ENCODE results near the gene GIPC1.
"Not testable (repeated sequence)": the region's sequence is repeated elsewhere in the genome, so short reads cannot be mapped to it uniquely, and the experiment has no call there.

GIPC1 gene, protein sequence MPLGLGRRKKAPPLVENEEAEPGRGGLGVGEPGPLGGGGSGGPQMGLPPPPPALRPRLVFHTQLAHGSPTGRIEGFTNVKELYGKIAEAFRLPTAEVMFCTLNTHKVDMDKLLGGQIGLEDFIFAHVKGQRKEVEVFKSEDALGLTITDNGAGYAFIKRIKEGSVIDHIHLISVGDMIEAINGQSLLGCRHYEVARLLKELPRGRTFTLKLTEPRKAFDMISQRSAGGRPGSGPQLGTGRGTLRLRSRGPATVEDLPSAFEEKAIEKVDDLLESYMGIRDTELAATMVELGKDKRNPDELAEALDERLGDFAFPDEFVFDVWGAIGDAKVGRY

DNA sequence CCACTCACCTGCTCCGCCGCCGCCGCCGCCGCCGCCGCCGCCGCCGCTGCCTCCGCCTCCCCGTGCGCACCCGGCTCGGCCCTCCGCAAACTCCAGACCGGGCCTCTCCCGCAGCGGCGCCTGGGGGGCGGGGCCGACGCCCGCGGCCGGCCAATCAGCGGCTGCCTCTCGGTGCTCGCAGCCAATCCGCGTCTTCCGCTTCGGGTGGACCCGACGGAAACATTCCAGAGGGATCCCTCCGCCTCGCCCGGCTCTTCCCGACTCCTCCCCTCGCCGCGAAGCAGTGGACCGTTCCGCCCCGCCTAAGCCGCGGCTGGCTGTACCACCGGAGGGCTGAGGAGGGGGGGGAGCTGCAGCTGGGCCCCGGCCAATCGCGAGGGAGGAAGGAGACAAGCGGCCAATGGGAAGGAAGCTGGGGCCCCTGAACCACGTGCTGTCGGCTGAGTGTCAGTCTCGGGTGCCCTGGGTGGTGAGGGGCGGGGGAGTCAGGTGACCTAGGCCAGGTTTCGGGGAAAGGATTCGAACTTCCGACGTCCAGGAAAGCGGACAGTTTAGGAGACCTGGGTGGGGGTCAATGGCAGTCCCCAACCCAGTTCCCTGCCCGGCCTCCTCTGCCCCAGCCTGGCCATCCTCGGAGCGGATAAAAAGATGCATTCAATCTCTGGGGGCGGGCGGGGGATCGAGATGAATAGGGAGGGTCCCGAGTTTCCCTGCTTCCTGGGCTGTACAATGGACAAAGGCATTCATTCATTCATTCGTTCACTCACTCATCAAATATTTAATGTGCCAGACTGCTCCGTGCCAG is at the start of gene GIPC1:
GIPC1 (minus strand) TSS at position 99 of the 805 bp plus-strand sequence. CDS start 13,151 bp downstream, outside the sequence.
- H3K27me3 Mint-ChIP-seq: no peaks in the 10 kb centered on the region
- peaks cover 31% of the 10 kb centered on the region for H3K4me1 Mint-ChIP-seq
- H3K36me3 Mint-ChIP-seq (ENCODE audit: insufficient read depth): peaks cover 15% of the 10 kb centered on the region

DNA sequence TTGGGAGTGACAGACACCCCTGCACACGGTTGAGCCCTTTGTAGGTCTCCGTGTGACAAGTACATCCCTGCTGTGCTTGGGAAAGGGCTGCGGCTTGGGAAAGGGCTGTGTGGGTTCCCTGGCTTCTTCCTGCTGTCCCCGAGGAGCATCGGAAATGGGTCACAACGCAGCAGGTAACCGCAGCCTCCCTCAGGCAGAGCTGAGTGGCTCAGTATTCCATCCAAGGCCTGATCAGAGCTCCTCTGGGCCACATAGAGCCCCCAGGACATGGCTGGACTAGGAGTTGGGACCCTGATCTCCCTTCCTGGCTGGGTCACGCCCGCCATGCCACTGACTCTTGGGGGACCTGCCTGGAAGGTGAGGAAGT is 49.8 kb upstream of the GIPC1 start:
- H3K27ac Mint-ChIP-seq (ENCODE audit: low read depth): no peak overlapping the region
- peaks cover 29% of the 10 kb centered on the region for H3K4me1 Mint-ChIP-seq
- H3K27me3 Mint-ChIP-seq: no peaks in the 10 kb centered on the region
- H3K9me3 Mint-ChIP-seq: no peaks in the 10 kb centered on the region
- no peak for DNase-seq (ENCODE audit: low spot score in 2 of 2)
- H3K36me3 Mint-ChIP-seq (ENCODE audit: insufficient read depth): peaks cover 27% of the 10 kb centered on the region
- no peak overlapping the region for H3K4me3 Mint-ChIP-seq
- no peak for ATAC-seq (replicated peaks; ENCODE audit: extremely low read depth, poor library complexity, severe bottlenecking)

More for the DNA sequence above, at the start of gene GIPC1:
- peak within 1 kb of the TSS; percentile 82 for H3K27ac Mint-ChIP-seq (ENCODE audit: low read depth)
- H3K9me3 Mint-ChIP-seq: no peaks in the 10 kb centered on the region
- DNase-seq (ENCODE audit: low spot score in 2 of 2) (peak; percentile 62 to 67), ATAC-seq (replicated peaks; ENCODE audit: extremely low read depth, poor library complexity, severe bottlenecking) (peak; percentile 76)
- H3K4me3 Mint-ChIP-seq: peak within 1 kb of the TSS; percentile 82

DNA sequence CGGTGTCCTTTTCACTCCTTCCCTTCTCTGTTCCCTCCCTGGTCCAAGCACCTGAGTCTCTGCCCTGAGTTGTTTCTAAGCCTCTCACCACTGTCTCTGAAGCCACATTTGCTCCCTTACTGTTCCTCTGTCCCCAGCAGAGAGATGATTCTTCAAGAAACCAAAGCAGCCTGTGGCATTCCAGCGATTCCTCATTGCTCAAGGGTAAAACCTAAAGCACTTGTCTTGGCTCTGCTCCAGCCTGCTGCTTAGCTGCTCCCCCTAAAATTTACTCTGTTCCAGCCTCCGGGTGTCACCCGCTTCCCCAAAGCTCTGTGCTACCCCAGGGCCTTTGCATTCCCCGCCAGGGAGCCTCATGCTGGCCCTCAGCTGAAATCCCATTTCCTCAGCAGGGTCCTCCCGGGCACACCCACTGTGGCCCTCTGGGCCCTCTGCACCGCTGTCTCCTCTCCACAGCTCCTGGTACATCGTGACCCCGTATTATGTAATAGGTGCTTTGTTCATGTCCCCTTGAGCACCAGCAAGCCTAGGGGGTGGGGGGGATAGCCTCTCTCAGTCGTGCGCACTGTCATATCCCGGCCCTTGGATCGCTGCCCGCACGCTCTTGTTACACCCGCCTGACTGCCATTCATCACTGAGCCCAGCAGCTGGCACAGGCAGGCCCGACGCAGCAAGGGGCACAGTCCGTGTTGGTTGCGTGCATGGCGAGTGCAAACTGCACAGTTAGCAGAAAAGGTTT is 49.2 kb upstream of the GIPC1 start:
- Mint-ChIP-seq H3K27ac (ENCODE audit: low read depth) (no peak overlapping the region), H3K4me3 (no peak overlapping the region), H3K36me3 (ENCODE audit: insufficient read depth) (peaks cover 26% of the 10 kb centered on the region), H3K4me1 (peaks cover 27% of the 10 kb centered on the region), H3K27me3 (no peaks in the 10 kb centered on the region), H3K9me3 (no peaks in the 10 kb centered on the region)
- DNase-seq (ENCODE audit: low spot score in 2 of 2): no peak
- ATAC-seq (replicated peaks; ENCODE audit: extremely low read depth, poor library complexity, severe bottlenecking): no peak

DNA sequence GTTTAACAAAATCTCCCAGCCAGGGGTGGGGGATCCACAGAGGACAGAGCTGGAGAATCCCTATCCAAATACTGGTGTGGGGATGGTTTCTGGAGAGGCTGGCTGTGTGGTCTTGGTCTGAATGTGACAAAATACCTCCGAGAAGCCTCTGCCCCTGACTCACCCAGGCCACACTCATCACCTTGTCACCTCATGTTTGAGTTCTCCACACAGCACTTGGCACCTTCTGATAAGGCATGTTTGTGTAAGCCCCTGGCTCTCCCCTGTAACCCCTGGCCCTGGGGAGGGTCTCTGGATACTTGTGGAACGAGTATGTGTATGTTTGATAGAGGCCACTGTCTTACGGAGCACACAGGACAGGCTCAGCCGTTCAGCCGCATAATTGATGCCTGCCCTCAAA is 48.1 kb upstream of the GIPC1 start:
- H3K4me3 Mint-ChIP-seq: no peak overlapping the region
- H3K27ac Mint-ChIP-seq (ENCODE audit: low read depth): no peak overlapping the region
- no peaks in the 10 kb centered on the region for H3K9me3 Mint-ChIP-seq
- no peaks in the 10 kb centered on the region for H3K27me3 Mint-ChIP-seq
- H3K4me1 Mint-ChIP-seq: peaks cover 22% of the 10 kb centered on the region
- peaks cover 26% of the 10 kb centered on the region for H3K36me3 Mint-ChIP-seq (ENCODE audit: insufficient read depth)
- DNase-seq (ENCODE audit: low spot score in 2 of 2): no peak
- no peak for ATAC-seq (replicated peaks; ENCODE audit: extremely low read depth, poor library complexity, severe bottlenecking)

DNA sequence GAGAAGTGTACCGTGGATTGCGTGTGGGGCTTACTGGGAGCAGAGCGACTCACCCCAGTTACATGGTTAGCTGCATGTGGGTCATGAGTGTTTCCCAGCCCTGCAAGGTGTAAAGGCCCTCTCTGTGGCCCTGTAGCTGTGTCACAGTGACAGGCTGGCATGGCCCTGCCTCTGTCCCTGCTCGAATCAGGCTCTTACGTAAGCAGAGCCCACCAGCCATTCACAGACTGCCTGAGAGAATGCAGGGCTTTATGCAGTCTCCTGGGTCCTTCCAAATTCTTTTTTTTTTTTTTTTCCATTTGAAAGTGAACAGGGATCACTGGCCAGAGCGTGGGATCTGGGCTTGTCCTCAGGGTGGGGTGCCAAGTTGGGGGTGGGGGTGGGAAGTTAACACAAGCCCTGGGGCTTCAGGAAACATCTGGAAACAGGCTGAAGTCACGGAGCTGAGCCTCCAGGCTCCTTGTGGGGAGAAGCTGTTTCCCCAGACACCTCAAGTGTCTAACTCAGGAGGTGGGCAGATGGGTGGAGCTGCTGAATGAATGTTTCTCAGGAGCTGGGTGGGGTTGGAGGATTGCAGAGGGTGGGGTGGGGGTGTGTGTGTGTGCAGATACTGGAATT is 46.9 kb upstream of the GIPC1 start:
- Mint-ChIP-seq H3K27ac (ENCODE audit: low read depth) (no peak overlapping the region), H3K4me3 (no peak overlapping the region), H3K9me3 (no peaks in the 10 kb centered on the region), H3K4me1 (peaks cover 26% of the 10 kb centered on the region), H3K36me3 (ENCODE audit: insufficient read depth) (peaks cover 19% of the 10 kb centered on the region), H3K27me3 (no peaks in the 10 kb centered on the region)
- DNase-seq (ENCODE audit: low spot score in 2 of 2) (no peak), ATAC-seq (replicated peaks; ENCODE audit: extremely low read depth, poor library complexity, severe bottlenecking) (no peak)

DNA sequence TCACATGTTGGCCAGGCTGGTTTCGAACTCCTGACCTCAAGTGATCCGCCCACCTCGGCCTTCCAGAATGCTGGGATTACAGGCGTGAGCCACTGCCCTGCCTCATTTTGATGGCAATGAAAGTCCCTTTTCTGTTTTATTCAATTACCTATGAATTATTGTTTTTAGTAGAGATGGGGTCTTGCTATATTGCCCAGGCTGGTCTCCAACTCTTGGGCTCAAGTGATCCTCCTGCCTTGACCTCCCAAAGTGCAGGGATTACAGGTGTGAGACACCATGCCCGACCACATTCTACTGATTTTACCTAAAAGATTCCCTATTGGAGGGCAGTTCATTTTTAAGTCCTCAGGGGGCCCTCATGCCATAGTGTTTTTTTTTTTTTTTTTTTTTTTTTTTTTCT is 46.1 kb upstream of the GIPC1 start:
- H3K27ac Mint-ChIP-seq (ENCODE audit: low read depth); H3K27me3 Mint-ChIP-seq; H3K9me3 Mint-ChIP-seq; ATAC-seq (replicated peaks; ENCODE audit: extremely low read depth, poor library complexity, severe bottlenecking); H3K4me3 Mint-ChIP-seq; DNase-seq (ENCODE audit: low spot score in 2 of 2): not testable (repeated sequence)
- H3K36me3 Mint-ChIP-seq (ENCODE audit: insufficient read depth): peaks cover 21% of the 10 kb centered on the region
- H3K4me1 Mint-ChIP-seq: peaks cover 26% of the 10 kb centered on the region

DNA sequence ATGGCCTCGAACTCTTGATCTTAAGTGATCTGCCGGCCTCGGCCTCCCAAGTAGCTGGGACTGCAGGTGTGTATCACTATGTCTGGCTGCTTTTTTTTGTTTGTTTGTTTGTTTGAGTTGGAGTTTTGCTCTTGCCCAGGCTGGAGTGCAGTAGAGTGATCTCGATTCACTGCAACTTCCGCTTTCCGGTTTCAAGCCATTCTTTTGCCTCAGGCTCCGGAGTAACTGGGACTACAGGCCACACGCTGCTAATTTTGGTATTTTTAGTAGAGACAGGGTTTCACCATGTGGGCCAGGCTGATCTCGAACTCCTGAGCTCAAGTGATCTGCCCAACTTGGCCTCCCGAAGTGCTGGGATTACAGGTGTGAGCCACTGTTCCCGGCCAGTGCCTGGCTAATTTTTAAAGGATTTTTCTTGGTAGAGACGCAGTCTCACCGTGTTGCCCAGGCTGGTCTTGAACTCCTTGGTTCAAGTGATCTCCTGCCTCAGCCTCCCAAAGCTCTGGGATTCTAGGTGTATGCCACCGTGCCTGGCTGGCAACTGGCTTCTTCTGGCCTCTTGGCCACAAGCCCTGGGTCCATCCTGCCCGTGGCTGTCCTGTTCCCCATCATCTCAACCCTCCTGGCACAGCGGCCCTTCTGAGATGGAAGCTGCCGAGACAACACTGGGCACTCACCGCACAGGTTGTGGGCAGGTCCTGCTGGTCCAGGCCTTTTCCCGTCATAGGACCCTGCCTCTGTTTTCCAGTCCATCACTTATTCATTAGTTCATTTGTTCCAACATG is 45.0 kb upstream of the GIPC1 start:
- DNase-seq (ENCODE audit: low spot score in 2 of 2): no peak
- Mint-ChIP-seq H3K36me3 (ENCODE audit: insufficient read depth) (peaks cover 19% of the 10 kb centered on the region), H3K4me1 (peaks cover 26% of the 10 kb centered on the region), H3K27me3 (no peaks in the 10 kb centered on the region), H3K4me3 (no peak overlapping the region), H3K9me3 (no peaks in the 10 kb centered on the region), H3K27ac (ENCODE audit: low read depth) (no peak overlapping the region)
- no peak for ATAC-seq (replicated peaks; ENCODE audit: extremely low read depth, poor library complexity, severe bottlenecking)

DNA sequence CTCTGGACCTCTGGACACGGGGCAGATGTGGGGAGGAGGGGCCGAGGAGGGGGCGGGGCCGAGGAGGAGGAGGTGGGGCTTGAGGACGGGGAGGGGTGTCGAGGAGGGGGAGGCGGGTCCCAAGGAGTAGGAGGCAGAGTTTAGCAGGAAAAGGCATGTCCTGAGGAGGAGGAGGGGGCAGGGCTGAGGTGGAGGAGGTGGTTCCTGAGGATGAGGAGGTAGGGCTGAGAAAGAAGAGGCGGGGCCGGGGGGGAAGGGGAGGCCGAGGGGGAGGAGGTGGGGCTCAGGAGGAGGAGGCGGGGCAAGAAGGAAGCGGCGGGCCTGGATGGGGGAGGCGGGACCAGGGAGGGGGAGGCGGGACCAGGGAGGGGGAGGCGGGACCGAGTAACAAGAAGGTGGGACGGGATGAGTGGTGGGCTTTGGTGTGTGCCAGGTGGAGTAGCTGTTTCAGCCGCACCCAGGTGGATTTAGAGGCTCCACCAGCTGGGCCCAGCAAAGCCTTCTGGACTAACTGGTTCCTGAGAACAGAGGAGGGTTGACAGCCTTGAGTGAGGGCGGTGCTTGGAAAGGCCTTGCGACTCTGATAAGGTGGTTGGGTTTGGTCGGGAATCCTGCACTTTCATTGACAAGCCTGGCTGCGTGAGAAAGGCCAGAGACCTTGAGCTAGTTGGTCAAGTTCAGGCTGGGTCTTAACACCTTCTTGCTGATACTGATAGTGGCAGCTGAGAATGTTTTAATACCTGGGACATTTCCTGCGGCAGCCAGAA is 41.2 kb upstream of the GIPC1 start:
- DNase-seq (ENCODE audit: low spot score in 2 of 2): no peak
- no peak overlapping the region for H3K4me3 Mint-ChIP-seq
- H3K27ac Mint-ChIP-seq (ENCODE audit: low read depth): no peak overlapping the region

DNA sequence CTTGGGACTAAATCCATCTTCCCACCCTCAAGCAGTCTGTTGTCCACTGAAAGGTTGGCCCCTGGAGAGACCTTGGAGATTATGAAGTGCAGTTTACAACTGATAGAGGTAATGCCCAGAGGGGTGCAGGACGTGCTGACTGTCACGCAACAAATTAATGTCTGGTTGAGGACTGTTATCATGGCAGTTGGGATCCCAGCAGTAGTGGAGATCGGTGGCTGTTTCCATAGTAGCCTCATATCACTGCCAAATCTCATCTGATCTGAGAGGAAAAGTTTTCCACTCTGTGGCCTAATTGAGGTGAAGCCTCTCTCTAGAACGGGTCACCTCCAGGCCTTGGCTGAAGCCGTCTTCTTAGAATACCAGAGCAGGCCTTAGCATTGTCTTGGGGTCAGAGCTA is 37.5 kb upstream of the GIPC1 start:
- DNase-seq (ENCODE audit: low spot score in 2 of 2) (no peak), ATAC-seq (replicated peaks; ENCODE audit: extremely low read depth, poor library complexity, severe bottlenecking) (no peak)
- Mint-ChIP-seq H3K27me3 (no peaks in the 10 kb centered on the region), H3K27ac (ENCODE audit: low read depth) (no peak overlapping the region), H3K4me3 (no peak overlapping the region), H3K9me3 (no peaks in the 10 kb centered on the region), H3K36me3 (ENCODE audit: insufficient read depth) (peaks cover 23% of the 10 kb centered on the region), H3K4me1 (peaks cover 18% of the 10 kb centered on the region)

More for the DNA sequence above, 41.2 kb upstream of the GIPC1 start:
- no peaks in the 10 kb centered on the region for H3K9me3 Mint-ChIP-seq
- H3K27me3 Mint-ChIP-seq: no peaks in the 10 kb centered on the region
- H3K36me3 Mint-ChIP-seq (ENCODE audit: insufficient read depth): peaks cover 16% of the 10 kb centered on the region
- no peak for ATAC-seq (replicated peaks; ENCODE audit: extremely low read depth, poor library complexity, severe bottlenecking)
- H3K4me1 Mint-ChIP-seq: peaks cover 15% of the 10 kb centered on the region

DNA sequence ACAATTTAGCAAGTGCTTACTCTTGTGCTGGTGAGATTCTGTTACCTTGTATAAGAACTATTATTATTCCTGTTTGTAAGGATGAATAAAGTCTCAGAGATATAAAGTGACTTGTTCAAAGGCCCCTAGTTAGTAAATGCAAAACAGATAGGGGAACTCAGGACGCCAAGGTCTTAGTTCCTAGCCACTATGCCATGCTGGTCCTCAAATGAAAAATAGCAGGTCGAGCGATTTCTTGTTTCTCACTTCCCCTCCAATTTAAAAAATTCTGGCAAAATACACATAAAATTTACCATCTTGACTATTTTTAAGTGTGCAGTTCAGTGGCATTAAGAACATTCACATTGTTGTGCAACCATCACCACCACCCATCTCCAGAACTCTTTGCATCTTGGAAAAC is 34.6 kb upstream of the GIPC1 start:
- peaks cover 13% of the 10 kb centered on the region for H3K4me1 Mint-ChIP-seq
- no peaks in the 10 kb centered on the region for H3K27me3 Mint-ChIP-seq
- peak overlapping the region; percentile 97 for H3K4me3 Mint-ChIP-seq
- H3K9me3 Mint-ChIP-seq: no peaks in the 10 kb centered on the region
- DNase-seq (ENCODE audit: low spot score in 2 of 2) (no peak), ATAC-seq (replicated peaks; ENCODE audit: extremely low read depth, poor library complexity, severe bottlenecking) (no peak)
- peaks cover 21% of the 10 kb centered on the region for H3K36me3 Mint-ChIP-seq (ENCODE audit: insufficient read depth)
- no peak overlapping the region for H3K27ac Mint-ChIP-seq (ENCODE audit: low read depth)

DNA sequence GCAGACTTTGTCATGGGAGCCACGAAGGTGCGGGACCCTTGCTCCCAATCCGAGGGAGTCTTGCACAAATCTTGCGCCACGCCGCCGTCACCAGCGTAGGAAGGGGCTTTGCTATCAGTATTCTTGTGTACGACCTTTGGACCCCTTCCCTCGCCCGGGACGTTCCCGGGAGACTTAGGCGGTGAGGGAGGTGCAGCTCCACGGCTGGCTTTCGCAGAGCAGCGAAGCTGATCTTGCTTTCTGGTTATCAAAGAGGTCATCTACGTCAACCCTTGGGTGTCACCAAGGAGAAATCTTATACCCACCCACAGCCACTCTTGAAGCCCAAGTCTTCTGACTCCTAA is 34.0 kb upstream of the GIPC1 start:
- peaks cover 21% of the 10 kb centered on the region for H3K36me3 Mint-ChIP-seq (ENCODE audit: insufficient read depth)
- H3K27ac Mint-ChIP-seq (ENCODE audit: low read depth): peak overlapping the region; percentile 99
- H3K4me1 Mint-ChIP-seq: peaks cover 13% of the 10 kb centered on the region
- H3K27me3 Mint-ChIP-seq: no peaks in the 10 kb centered on the region
- DNase-seq (ENCODE audit: low spot score in 2 of 2) (no peak), ATAC-seq (replicated peaks; ENCODE audit: extremely low read depth, poor library complexity, severe bottlenecking) (peak; percentile 5)
- H3K9me3 Mint-ChIP-seq: no peaks in the 10 kb centered on the region
- H3K4me3 Mint-ChIP-seq: peak overlapping the region; percentile 97

All from central memory CD8-positive, alpha-beta T cell (primary cell).